Smooth muscle cell of the pulmonary artery (primary cell): Measurements from ENCODE around the gene CPE. TPM values are rescaled to one million over a fixed set of nuclear protein-coding genes. Genes with fewer than 3 reads are reported as not detected.

ENCODE experiments used
- total RNA-seq: library from RNA; depleted of rRNA; stranded (reverse); fragments of >200 nt; gene quantifications from 2 replicates; pipeline ENCODE4 v1.2.3, GENCODE V29; 2014

CPE gene
- total RNA-seq: 101 and 123 TPM in 2 replicates

DNA sequence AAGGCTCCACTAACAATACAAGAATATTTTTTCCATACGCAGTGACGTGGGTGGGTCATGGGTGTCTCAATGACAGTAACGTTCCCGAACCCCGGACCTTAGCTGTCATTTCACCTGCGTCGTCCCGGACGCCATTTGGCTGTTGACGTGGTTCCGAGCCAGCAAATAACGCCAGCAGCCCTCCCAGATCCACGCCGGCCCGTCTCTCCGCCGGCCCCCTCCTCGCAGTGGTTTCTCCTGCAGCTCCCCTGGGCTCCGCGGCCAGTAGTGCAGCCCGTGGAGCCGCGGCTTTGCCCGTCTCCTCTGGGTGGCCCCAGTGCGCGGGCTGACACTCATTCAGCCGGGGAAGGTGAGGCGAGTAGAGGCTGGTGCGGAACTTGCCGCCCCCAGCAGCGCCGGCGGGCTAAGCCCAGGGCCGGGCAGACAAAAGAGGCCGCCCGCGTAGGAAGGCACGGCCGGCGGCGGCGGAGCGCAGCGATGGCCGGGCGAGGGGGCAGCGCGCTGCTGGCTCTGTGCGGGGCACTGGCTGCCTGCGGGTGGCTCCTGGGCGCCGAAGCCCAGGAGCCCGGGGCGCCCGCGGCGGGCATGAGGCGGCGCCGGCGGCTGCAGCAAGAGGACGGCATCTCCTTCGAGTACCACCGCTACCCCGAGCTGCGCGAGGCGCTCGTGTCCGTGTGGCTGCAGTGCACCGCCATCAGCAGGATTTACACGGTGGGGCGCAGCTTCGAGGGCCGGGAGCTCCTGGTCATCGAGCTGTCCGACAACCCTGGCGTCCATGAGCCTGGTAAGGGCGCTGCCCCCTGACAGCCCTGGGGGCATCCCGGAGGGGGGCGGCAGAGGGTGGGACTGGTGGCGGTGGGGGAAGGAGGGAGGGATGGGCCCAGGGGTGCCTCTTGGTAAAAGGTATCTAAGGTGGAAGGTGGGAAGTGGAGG lies at the start of gene CPE:
Gene CPE (plus strand): TSS at position 264 of the 933 bp plus-strand sequence. CDS start 214 bp downstream, at position 478.

Other genes with a start within 250 kb of the CPE start
- 17.7 and 27.0 TPM in 2 replicates for gene KLHL2, start 171.4 kb upstream of the CPE start, total RNA-seq
- 137 and 151 TPM in 2 replicates for gene MSMO1, start 51.3 kb upstream of the CPE start, total RNA-seq